Activated naive CD8-positive, alpha-beta T cell treated with anti-CD3 and anti-CD28 coated beads, Interleukin-2, amount 10 ng/mL, durations not matched to agents 7 days and 5 days (primary cell): ENCODE data around the gene OR7D2. TPM values are rescaled to one million over a fixed set of nuclear protein-coding genes. Genes with fewer than 3 reads are reported as not detected.

Experiments used
- ATAC-seq: fragments of 150-1000 bp; cut with Tn5 transposase; one replicate; pipeline ENCODE4 v1.10.0; 2021; ENCODE audit warnings: low read depth, moderate library complexity
- POLR2A ChIA-PET: fragments of 350-600 bp; sonication (Branson Sonifier 250); formaldehyde crosslinking; loops from one replicate; lab custom pipeline; 2021; ENCODE audit warnings: antibody characterized with exemption; lab: Charles Lee
- DNase-seq: peaks from one replicate; pipeline ENCODE4 v3.0.0; 2021
- H3K27ac Mint-ChIP-seq: one replicate; pipeline ENCODE4 v1.8.0; 2022; ENCODE audit warnings: mild to moderate bottlenecking, mixed read lengths
- H3K27me3 Mint-ChIP-seq: one replicate; pipeline ENCODE4 v1.8.0; 2022; ENCODE audit warnings: mild to moderate bottlenecking, moderate library complexity, mixed read lengths
- H3K36me3 Mint-ChIP-seq: one replicate; pipeline ENCODE4 v1.8.0; 2021; ENCODE audit warnings: mild to moderate bottlenecking, mixed read lengths
- H3K4me1 Mint-ChIP-seq: one replicate; pipeline ENCODE4 v1.8.0; 2021; ENCODE audit warnings: mixed read lengths
- H3K4me3 Mint-ChIP-seq: one replicate; pipeline ENCODE4 v1.8.0; 2022; ENCODE audit warnings: mild to moderate bottlenecking, moderate library complexity, mixed read lengths
- H3K9me3 Mint-ChIP-seq: one replicate; pipeline ENCODE4 v1.8.0; 2021; ENCODE audit warnings: mixed read lengths
- total RNA-seq, 2 experiments: library from RNA; stranded (reverse); gene quantifications; one replicate each; pipeline ENCODE4 v1.2.3, GENCODE V29; 2021

OR7D2 gene
- total RNA-seq: not detected

GRCh38 chr19:9178901-9179300 lies at the start of gene OR7D2:
Gene OR7D2, plus strand, starts transcription at chr19:9178979. Its CDS starts 6,803 bp downstream, at chr19:9185782.
- DNase-seq (no peak), ATAC-seq (no peak)
- no peak within 1 kb of the TSS for H3K27ac Mint-ChIP-seq
- no peaks in the 10 kb centered on the region for H3K36me3 Mint-ChIP-seq
- POLR2A ChIA-PET: no interaction called here
- no peaks in the 10 kb centered on the region for H3K27me3 Mint-ChIP-seq
- H3K9me3 Mint-ChIP-seq: no peaks in the 10 kb centered on the region
- no peak within 1 kb of the TSS for H3K4me3 Mint-ChIP-seq
- H3K4me1 Mint-ChIP-seq: no peaks in the 10 kb centered on the region

- H3K9me3 Mint-ChIP-seq: no peaks in the 10 kb centered on the region
- DNase-seq (no peak), ATAC-seq (peak; percentile 68)
- peak overlapping the region; percentile 76 for H3K27ac Mint-ChIP-seq
- POLR2A ChIA-PET: interaction anchor here (0.6 kb wide), 1 partner anchor 37 kb away, joined by 7 read pairs; no protein-coding TSS in a partner anchor
- H3K4me1 Mint-ChIP-seq: peaks cover 11% of the 10 kb centered on the region
- H3K4me3 Mint-ChIP-seq: peak overlapping the region; percentile 25
- H3K36me3 Mint-ChIP-seq: no peaks in the 10 kb centered on the region
- peaks cover 8% of the 10 kb centered on the region for H3K27me3 Mint-ChIP-seq
Measured at GRCh38 chr19:9130965-9131364, 47.8 kb upstream of the OR7D2 start.

GRCh38 chr19:9132422-9132821 lies 46.4 kb upstream of the OR7D2 start:
- ATAC-seq (no peak), DNase-seq (no peak)
- Mint-ChIP-seq H3K4me3 (no peak overlapping the region), H3K36me3 (no peaks in the 10 kb centered on the region), H3K9me3 (no peaks in the 10 kb centered on the region), H3K27me3 (peaks cover under 1% of the 10 kb centered on the region), H3K4me1 (peaks cover 14% of the 10 kb centered on the region), H3K27ac (no peak overlapping the region)
- POLR2A ChIA-PET: interaction anchor here (0.6 kb wide), 1 partner anchor 151 kb away, joined by 3 read pairs; no protein-coding TSS in a partner anchor

GRCh38 chr19:9139609-9140158 lies 39.1 kb upstream of the OR7D2 start:
- Mint-ChIP-seq H3K27ac (peak overlapping the region; percentile 96), H3K4me1 (peaks cover 26% of the 10 kb centered on the region), H3K4me3 (peak overlapping the region; percentile 90), H3K36me3 (peaks cover 25% of the 10 kb centered on the region), H3K9me3 (peaks cover 6% of the 10 kb centered on the region), H3K27me3 (no peaks in the 10 kb centered on the region)
- POLR2A ChIA-PET: no interaction called here
- peak; percentile 8 for ATAC-seq
- no peak for DNase-seq

GRCh38 chr19:9140159-9140874 lies 38.5 kb upstream of the OR7D2 start, which contains the start of gene ZNF317:
Gene ZNF317, plus strand, starts transcription at chr19:9140397. Its CDS starts 15,620 bp downstream, at chr19:9156017.
- POLR2A ChIA-PET: interaction anchor here (0.5 to 1.1 kb wide), 2 partner anchors 295 to 443 kb away, joined by 3 to 4 read pairs; partner anchors contain the start of gene ZNF266
- peak; percentile 82 for DNase-seq
- Mint-ChIP-seq H3K4me1 (peaks cover 28% of the 10 kb centered on the region), H3K4me3 (peak within 1 kb of the TSS; percentile 90), H3K27me3 (no peaks in the 10 kb centered on the region), H3K36me3 (peaks cover 31% of the 10 kb centered on the region), H3K27ac (peak within 1 kb of the TSS; percentile 96), H3K9me3 (peaks cover 9% of the 10 kb centered on the region)
- ATAC-seq: peak; percentile 81

GRCh38 chr19:9144920-9145319 lies 33.9 kb upstream of the OR7D2 start:
- no peak for DNase-seq
- ATAC-seq: no peak
- peaks cover 73% of the 10 kb centered on the region for H3K36me3 Mint-ChIP-seq
- H3K9me3 Mint-ChIP-seq: peaks cover 35% of the 10 kb centered on the region
- peaks cover 22% of the 10 kb centered on the region for H3K4me1 Mint-ChIP-seq
- no peak overlapping the region for H3K4me3 Mint-ChIP-seq
- no peak overlapping the region for H3K27ac Mint-ChIP-seq
- POLR2A ChIA-PET: no interaction called here
- H3K27me3 Mint-ChIP-seq: no peaks in the 10 kb centered on the region

- peaks cover 88% of the 10 kb centered on the region for H3K36me3 Mint-ChIP-seq
- no peaks in the 10 kb centered on the region for H3K27me3 Mint-ChIP-seq
- ATAC-seq (no peak), DNase-seq (no peak)
- no peak overlapping the region for H3K4me3 Mint-ChIP-seq
- POLR2A ChIA-PET: no interaction called here
- peaks cover 45% of the 10 kb centered on the region for H3K9me3 Mint-ChIP-seq
- H3K4me1 Mint-ChIP-seq: peaks cover 12% of the 10 kb centered on the region
- no peak overlapping the region for H3K27ac Mint-ChIP-seq
Measured at GRCh38 chr19:9146882-9147281, 31.9 kb upstream of the OR7D2 start.

- Mint-ChIP-seq H3K4me3 (no peak overlapping the region), H3K4me1 (peaks cover 5% of the 10 kb centered on the region), H3K9me3 (peaks cover 50% of the 10 kb centered on the region), H3K36me3 (peaks cover 92% of the 10 kb centered on the region), H3K27ac (no peak overlapping the region), H3K27me3 (no peaks in the 10 kb centered on the region)
- DNase-seq (no peak), ATAC-seq (no peak)
- POLR2A ChIA-PET: no interaction called here
Measured at GRCh38 chr19:9148697-9149096, 30.1 kb upstream of the OR7D2 start.

DNA sequence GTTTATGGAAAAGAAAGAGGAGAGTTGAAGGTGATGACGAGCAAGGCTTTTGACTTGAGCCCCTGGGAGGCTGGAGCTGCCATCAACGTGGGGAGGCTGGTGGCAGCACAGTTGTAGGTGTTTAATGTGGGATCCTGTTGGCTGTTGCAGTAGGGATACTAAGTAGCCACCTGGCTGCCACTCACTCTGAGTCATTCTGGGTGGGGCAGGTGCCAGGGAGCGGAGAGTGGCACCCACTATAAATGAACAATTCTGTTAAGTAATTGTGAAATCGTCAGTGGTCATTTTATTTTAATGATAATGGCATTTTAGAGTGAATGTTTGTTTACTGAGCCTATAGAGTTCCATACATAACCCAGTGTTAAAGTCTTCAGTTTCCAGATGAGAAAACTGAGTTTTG lies 28.8 kb upstream of the OR7D2 start:
- POLR2A ChIA-PET: no interaction called here
- peaks cover 4% of the 10 kb centered on the region for H3K4me1 Mint-ChIP-seq
- H3K27ac Mint-ChIP-seq: no peak overlapping the region
- no peak for ATAC-seq
- H3K4me3 Mint-ChIP-seq: no peak overlapping the region
- H3K27me3 Mint-ChIP-seq: no peaks in the 10 kb centered on the region
- no peak for DNase-seq
- H3K36me3 Mint-ChIP-seq: peaks cover 92% of the 10 kb centered on the region
- peaks cover 48% of the 10 kb centered on the region for H3K9me3 Mint-ChIP-seq

GRCh38 chr19:9150650-9151049 lies 28.1 kb upstream of the OR7D2 start:
- H3K36me3 Mint-ChIP-seq: peaks cover 92% of the 10 kb centered on the region
- no peaks in the 10 kb centered on the region for H3K27me3 Mint-ChIP-seq
- no peak for ATAC-seq
- H3K27ac Mint-ChIP-seq: no peak overlapping the region
- no peak for DNase-seq
- POLR2A ChIA-PET: no interaction called here
- H3K4me1 Mint-ChIP-seq: peaks cover 8% of the 10 kb centered on the region
- H3K4me3 Mint-ChIP-seq: no peak overlapping the region
- peaks cover 49% of the 10 kb centered on the region for H3K9me3 Mint-ChIP-seq

DNA sequence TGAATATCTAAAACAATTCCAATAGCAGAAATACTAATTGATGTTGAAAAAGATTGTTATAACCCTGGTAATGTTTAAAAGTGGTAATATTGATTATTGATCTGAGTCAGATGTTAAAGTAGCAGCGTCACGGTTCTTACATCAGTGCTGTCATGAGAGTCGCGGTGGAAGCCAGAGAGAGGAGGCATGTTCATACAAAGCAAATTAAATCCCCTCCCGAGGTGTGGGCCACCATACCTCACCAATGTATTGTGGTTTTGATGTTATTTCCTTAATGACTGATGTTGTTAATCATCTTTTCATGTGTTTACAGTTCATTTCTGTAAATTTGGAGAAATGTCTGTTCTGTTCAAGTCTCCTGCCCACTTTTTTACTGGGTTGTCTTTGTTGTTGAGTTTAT lies 27.4 kb upstream of the OR7D2 start:
- Mint-ChIP-seq H3K4me3 (no peak overlapping the region), H3K9me3 (peaks cover 48% of the 10 kb centered on the region), H3K4me1 (peaks cover 8% of the 10 kb centered on the region)

DNA sequence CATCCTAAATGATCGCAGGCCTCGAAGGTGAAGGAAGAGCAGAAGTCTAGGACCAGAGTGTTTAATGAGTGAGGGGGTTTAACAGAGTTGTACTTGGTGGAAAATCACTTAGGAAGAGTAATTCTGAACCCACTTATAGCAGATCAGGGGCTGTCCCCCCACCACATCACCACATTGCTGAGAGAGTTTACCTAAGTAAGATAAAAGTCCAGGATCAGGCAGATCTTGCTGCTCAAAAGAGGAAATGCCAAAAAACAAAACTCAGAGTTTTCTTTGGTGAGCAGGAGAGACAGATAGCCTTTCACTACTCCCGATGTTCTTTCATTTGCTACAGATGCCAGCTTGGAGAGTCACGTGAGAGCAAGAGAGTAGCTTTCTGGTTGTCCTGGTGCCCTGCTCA lies 23.2 kb upstream of the OR7D2 start:
- Mint-ChIP-seq H3K36me3 (peaks cover 95% of the 10 kb centered on the region), H3K4me1 (peaks cover 7% of the 10 kb centered on the region), H3K27ac (no peak overlapping the region), H3K27me3 (no peaks in the 10 kb centered on the region), H3K9me3 (peaks cover 31% of the 10 kb centered on the region), H3K4me3 (no peak overlapping the region)
- POLR2A ChIA-PET: no interaction called here
- no peak for DNase-seq
- ATAC-seq: no peak

More for the DNA sequence above, 27.4 kb upstream of the OR7D2 start:
- POLR2A ChIA-PET: no interaction called here
- Mint-ChIP-seq H3K27me3 (no peaks in the 10 kb centered on the region), H3K27ac (no peak overlapping the region), H3K36me3 (peaks cover 96% of the 10 kb centered on the region)
- ATAC-seq (no peak), DNase-seq (no peak)

DNA sequence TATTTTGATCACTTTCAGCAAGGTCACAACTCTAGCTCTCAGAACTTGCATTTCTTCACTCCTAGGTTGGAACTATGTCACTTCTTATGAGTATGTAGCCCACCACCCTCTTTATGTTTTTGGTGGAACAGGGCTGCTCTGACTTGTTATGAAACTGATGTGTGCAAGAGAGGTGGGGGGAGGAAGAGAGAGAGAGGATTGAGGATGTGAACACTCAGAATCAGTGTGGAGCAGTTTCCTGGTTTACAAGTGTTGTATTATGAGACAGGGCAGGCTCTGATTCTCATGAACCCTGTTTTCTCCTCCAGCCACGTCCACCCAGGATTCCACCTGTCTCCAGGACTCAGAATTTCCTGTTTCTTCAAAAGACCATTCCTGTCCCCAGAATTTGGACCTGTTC lies 22.5 kb upstream of the OR7D2 start:
- no peak overlapping the region for H3K27ac Mint-ChIP-seq
- POLR2A ChIA-PET: no interaction called here
- H3K4me1 Mint-ChIP-seq: peaks cover 7% of the 10 kb centered on the region
- no peak overlapping the region for H3K4me3 Mint-ChIP-seq
- H3K27me3 Mint-ChIP-seq: no peaks in the 10 kb centered on the region
- DNase-seq: no peak
- H3K36me3 Mint-ChIP-seq: peaks cover 95% of the 10 kb centered on the region
- no peak for ATAC-seq
- H3K9me3 Mint-ChIP-seq: peaks cover 29% of the 10 kb centered on the region

DNA sequence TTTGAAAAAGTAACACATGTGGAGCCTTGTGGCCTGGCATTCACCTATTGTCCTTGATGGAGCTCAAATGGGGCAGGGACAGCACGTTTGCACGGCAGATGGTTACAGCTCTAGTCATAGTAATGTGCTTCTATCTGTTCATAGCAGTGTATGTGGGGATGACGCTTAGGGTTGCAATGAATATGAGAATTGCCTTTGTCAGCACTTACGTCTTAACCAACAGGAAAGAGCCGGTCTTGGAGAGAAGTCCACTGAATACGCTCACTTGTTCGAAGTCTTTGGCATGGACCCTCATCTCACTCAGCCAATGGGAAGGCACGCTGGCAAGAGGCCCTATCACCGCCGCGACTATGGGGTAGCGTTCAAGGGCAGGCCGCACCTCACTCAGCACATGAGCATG lies 18.9 kb upstream of the OR7D2 start:
- no peak overlapping the region for H3K27ac Mint-ChIP-seq
- H3K36me3 Mint-ChIP-seq: peaks cover 95% of the 10 kb centered on the region
- POLR2A ChIA-PET: no interaction called here
- no peaks in the 10 kb centered on the region for H3K27me3 Mint-ChIP-seq
- H3K4me3 Mint-ChIP-seq: no peak overlapping the region
- DNase-seq: no peak
- peaks cover 6% of the 10 kb centered on the region for H3K4me1 Mint-ChIP-seq
- ATAC-seq: no peak
- peaks cover 32% of the 10 kb centered on the region for H3K9me3 Mint-ChIP-seq
